GM21723 (cell line): ENCODE data around the gene RAPGEF3.

Source experiments
- ATAC-seq: cut with Tn5 transposase; IDR thresholded peaks from one replicate; pipeline ENCODE4 v1.9.1; 2021; ENCODE audit warnings: mild to moderate bottlenecking, moderate library complexity; ENCODE audit not compliant: unreplicated experiment

RAPGEF3 gene

GRCh38 chr12:47725893-47726292, 32.8 kb downstream of the RAPGEF3 start:
- peak; percentile 89 for ATAC-seq

GRCh38 chr12:47725091-47725772, 33.4 kb downstream of the RAPGEF3 start, which contains the start of gene ENDOU:
TSS of gene ENDOU (minus strand) at chr12:47725490. CDS start at chr12:47725413, 77 bp downstream.
- no peak for ATAC-seq

GRCh38 chr12:47722941-47723631, 35.6 kb downstream of the RAPGEF3 start:
- no peak for ATAC-seq

- no peak for ATAC-seq
Measured at GRCh38 chr12:47722136-47722834, 36.4 kb downstream of the RAPGEF3 start.

- ATAC-seq = no peak
Measured at GRCh38 chr12:47721431-47721973, 37.2 kb downstream of the RAPGEF3 start.

GRCh38 chr12:47718531-47718930, 40.1 kb downstream of the RAPGEF3 start:
- ATAC-seq = no peak

GRCh38 chr12:47717443-47718193, 41.1 kb downstream of the RAPGEF3 start:
- no peak for ATAC-seq

- no peak for ATAC-seq
Measured at GRCh38 chr12:47717046-47717442, 41.6 kb downstream of the RAPGEF3 start.

- ATAC-seq = no peak
Measured at GRCh38 chr12:47715877-47716548, 42.7 kb downstream of the RAPGEF3 start.

- ATAC-seq = peak; percentile 89
Measured at GRCh38 chr12:47715393-47715876, 43.2 kb downstream of the RAPGEF3 start.

- ATAC-seq = no peak
Measured at GRCh38 chr12:47714826-47715386, 43.8 kb downstream of the RAPGEF3 start.

GRCh38 chr12:47712171-47712570, 46.5 kb downstream of the RAPGEF3 start:
- ATAC-seq = no peak

GRCh38 chr12:47711448-47711847, 47.2 kb downstream of the RAPGEF3 start:
- no peak for ATAC-seq

GRCh38 chr12:47710278-47710677, 48.4 kb downstream of the RAPGEF3 start:
- no peak for ATAC-seq

GRCh38 chr12:47709671-47710070, 49.0 kb downstream of the RAPGEF3 start:
- ATAC-seq = no peak

- ATAC-seq = no peak
Measured at GRCh38 chr12:47709237-47709636, 49.4 kb downstream of the RAPGEF3 start.

- ATAC-seq = no peak
Measured at GRCh38 chr12:47707905-47708543, 50.7 kb downstream of the RAPGEF3 start.

- no peak for ATAC-seq
Measured at GRCh38 chr12:47707355-47707754, 51.3 kb downstream of the RAPGEF3 start.
